Measurements from ENCODE around the gene CLCN3.
"Not testable (repeated sequence)": the region's sequence is repeated elsewhere in the genome, so short reads cannot be mapped to it uniquely, and the experiment has no call there.

The CLCN3 gene

DNA sequence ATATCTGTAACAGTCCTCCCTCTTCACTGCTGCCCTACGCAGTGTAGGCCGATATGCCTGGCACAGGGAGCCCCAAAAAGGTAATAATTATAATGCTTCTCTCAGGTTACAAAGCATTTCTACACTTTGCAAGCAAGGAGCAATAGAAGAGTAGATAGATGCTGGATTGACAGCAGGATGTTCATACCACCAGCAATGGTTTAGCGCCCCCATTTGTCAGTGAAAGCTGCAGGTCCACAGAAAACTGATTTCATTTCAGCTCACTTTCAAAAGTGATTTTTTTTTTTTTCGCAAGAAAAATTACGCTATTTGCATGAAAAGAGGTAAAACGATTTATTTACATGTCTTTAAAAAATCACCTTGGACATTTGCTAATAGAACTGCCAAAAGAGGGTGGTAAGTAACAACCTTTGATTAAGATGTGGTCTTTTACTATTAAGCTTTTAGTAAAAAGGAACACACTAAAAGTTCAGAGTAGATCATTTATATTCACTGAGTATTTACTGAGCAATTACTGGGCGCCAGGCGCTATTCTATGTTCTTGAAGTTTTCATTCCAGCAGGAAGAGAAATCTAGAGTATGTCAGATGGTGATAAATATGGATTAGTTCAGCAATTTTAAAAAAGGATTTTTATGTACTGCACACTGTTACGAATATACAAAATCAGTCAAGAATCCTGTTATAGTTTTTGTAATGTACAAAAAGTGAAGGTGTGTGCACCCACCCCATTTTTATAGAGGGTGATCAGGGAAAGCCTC, 103.0 kb downstream of the CLCN3 start:
- TF ChIP-seq, protein P1, sequence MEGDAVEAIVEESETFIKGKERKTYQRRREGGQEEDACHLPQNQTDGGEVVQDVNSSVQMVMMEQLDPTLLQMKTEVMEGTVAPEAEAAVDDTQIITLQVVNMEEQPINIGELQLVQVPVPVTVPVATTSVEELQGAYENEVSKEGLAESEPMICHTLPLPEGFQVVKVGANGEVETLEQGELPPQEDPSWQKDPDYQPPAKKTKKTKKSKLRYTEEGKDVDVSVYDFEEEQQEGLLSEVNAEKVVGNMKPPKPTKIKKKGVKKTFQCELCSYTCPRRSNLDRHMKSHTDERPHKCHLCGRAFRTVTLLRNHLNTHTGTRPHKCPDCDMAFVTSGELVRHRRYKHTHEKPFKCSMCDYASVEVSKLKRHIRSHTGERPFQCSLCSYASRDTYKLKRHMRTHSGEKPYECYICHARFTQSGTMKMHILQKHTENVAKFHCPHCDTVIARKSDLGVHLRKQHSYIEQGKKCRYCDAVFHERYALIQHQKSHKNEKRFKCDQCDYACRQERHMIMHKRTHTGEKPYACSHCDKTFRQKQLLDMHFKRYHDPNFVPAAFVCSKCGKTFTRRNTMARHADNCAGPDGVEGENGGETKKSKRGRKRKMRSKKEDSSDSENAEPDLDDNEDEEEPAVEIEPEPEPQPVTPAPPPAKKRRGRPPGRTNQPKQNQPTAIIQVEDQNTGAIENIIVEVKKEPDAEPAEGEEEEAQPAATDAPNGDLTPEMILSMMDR (IDR thresholded peaks at IDR 0.05; ENCODE audit: control insufficient read depth, extremely low read depth, insufficient read depth), result peak; percentile 37
- DNase-seq (ENCODE audit: low read depth), result no peak
- H3K4me3 ChIP-seq (ENCODE audit: low read depth, low read length), result no peak overlapping the region

DNA sequence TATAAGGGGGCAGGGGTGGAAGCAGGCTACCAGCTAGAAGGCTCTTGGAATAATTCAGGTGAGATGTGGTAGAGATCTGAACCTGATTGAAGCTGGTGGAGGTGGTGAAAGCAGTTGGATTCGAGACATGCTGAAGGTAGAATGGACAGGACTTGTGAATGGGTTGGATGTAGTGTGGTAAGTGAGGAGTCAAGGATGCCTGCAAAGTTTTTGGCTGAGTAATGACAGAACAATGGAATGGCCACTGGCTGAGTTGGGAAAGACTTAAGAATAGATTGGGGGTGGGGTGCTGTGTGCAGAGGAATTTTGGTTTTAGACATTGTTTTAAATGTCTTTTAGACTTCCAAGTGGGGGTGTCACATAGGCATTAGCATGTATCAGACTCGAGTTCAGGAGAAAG, 103.9 kb downstream of the CLCN3 start:
- DNase-seq (ENCODE audit: low read depth), result no peak
- TF ChIP-seq, protein P1 (IDR thresholded peaks at IDR 0.05; ENCODE audit: control insufficient read depth, extremely low read depth, insufficient read depth), result no peak
- H3K4me3 ChIP-seq (ENCODE audit: low read depth, low read length), result no peak overlapping the region

DNA sequence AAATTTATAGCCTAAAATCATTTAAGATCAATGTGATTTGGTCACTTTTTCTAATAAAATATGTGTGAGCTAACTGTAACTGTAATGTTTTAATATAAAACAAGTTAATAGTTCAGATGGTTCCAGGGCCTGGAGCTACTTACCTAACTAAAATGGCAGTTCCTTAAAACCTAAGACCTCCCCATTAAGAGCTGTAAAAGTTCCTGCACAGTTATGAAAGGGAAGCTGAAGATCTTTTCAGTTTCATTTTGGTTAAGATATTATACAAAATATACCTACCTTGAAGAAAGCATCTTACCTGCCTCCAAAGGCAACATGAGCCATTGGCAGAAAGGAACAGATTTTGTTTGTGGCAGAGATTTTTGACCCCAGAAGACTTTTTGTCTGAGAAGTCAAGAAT, 107.2 kb downstream of the CLCN3 start:
- H3K4me3 ChIP-seq (ENCODE audit: low read depth, low read length), result no peak overlapping the region
- no peak for DNase-seq (ENCODE audit: low read depth)
- TF ChIP-seq, protein P1 (IDR thresholded peaks at IDR 0.05; ENCODE audit: control insufficient read depth, extremely low read depth, insufficient read depth), result no peak

DNA sequence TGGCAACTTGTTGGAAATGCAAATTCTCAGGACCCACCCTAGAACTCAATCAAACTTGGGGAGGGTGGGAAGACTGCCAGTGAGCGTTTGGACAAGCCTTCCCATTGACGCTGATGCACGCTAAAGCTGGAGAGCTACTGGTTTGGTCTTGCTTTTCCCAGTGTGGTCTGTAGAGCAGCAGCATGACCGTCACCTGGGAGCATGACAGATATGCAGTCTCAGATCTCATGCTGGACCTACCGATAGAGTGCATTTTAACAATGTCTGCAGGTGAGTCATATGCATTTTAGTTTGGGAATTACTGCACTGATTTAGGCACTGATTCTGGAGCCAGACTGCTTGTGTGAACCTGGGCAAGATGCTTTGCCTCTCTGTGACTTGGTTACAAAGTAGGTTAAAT, 110.2 kb downstream of the CLCN3 start:
- DNase-seq (ENCODE audit: low read depth), result no peak
- H3K4me3 ChIP-seq (ENCODE audit: low read depth, low read length), result no peak overlapping the region
- TF ChIP-seq, protein P1 (IDR thresholded peaks at IDR 0.05; ENCODE audit: control insufficient read depth, extremely low read depth, insufficient read depth), result no peak

- not testable (repeated sequence) for DNase-seq (ENCODE audit: low read depth); H3K4me3 ChIP-seq (ENCODE audit: low read depth, low read length)
These were observed 118.2 kb downstream of the CLCN3 start for GRCh38 chr4:169738604-169739003.

DNA sequence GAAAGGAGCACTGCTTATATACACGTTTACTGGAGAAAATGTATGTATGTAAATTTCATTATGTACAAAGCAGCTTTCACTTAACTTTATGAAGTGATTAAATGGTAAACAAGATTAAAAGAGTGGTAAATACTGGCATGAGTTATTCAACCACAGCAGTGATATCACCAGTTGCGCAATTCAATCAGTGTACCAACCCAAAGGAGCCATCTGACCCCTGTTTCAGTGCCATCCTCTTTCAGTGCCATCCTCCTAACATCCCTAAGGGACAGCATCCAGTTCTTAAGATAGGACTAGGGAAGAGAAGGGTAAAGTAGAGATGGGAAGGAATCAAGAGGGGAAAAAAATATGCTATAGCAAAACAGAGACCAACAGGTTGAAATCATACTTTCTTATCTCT, 121.2 kb downstream of the CLCN3 start:
- TF ChIP-seq, protein P1 (IDR thresholded peaks at IDR 0.05; ENCODE audit: control insufficient read depth, extremely low read depth, insufficient read depth), result no peak
- no peak overlapping the region for H3K4me3 ChIP-seq (ENCODE audit: low read depth, low read length)
- no peak for DNase-seq (ENCODE audit: low read depth)

GRCh38 chr4:169744601-169745000, 124.2 kb downstream of the CLCN3 start:
- no peak overlapping the region for H3K4me3 ChIP-seq (ENCODE audit: low read depth, low read length)
- no peak for DNase-seq (ENCODE audit: low read depth)
- TF ChIP-seq, protein P1 (IDR thresholded peaks at IDR 0.05; ENCODE audit: control insufficient read depth, extremely low read depth, insufficient read depth), result no peak
